GM19468 (cell line): Measurements from ENCODE around the gene ADPGK.

Experiments used
- ATAC-seq: cut with Tn5 transposase; IDR thresholded peaks from one replicate; pipeline ENCODE4 v1.9.1; 2021; ENCODE audit warnings: mild to moderate bottlenecking, moderate library complexity, moderate number of reproducible peaks; ENCODE audit not compliant: unreplicated experiment; ENCODE audit errors: extremely low read depth

Gene ADPGK

GRCh38 chr15:72792431-72792830 lies 8.9 kb upstream of the ADPGK start:
- no peak for ATAC-seq

DNA sequence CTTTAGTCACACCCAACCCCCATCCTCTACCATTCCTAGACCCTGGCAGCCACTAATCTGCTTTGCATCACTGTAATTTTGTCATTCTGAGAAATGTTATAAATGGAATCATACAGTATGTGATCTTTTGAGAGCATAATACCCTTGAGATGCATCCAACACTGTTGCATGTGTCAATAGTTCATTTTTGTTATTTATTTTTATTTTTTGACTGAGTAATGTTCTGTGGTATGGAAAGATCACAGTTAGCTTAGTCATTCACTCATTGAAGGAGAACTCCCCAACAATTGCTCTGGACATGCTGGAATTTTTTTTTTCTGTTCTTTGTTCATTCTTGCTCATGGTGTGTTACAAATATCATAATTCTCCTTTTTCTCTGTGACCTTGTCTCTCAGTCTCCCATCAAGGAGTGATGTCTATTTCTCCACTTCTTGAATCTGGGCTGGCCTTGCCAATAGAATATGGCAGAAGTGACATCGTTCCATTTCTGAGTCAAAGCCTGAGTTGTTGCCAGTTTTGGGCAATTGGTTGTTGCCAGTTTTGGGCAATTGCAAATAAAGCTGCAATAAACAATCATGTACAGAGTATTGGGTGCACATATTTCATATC lies 6.8 kb upstream of the ADPGK start:
- ATAC-seq: no peak

GRCh38 chr15:72787526-72787925 lies 4.0 kb upstream of the ADPGK start:
- no peak for ATAC-seq

DNA sequence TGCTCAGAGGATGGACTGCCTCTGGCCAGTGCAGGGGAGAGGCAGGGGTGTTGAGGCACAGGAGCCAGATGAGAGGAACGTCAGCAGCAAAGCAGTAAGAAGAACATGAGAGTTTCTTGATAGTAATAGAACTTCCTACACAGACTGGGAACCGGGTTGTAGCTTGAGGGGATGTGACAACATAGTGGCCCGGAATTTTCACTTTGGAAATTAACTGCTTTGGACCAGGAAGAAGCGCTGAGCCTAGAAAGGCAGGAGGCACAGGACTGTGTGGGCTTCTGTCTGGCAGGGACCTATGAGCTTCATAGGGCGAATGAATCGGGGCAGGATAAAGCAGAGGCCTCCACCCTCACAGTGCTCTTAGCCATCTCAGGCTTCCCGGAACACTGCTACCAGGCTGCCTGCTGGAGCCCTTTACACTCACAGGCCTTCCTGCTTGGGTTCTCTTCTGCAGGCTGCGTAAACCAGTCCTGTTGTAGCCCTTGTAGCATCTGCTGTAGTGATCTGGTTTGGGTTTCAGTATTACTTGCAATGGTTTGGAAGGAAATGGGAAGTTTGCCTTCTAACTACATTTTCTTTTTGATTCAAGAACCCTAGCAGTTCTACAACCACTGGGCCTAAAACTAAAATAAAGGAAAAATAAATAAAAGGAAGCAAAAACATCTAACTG lies 3.3 kb upstream of the ADPGK start:
- no peak for ATAC-seq

GRCh38 chr15:72786242-72786641 lies 2.7 kb upstream of the ADPGK start:
- no peak for ATAC-seq

DNA sequence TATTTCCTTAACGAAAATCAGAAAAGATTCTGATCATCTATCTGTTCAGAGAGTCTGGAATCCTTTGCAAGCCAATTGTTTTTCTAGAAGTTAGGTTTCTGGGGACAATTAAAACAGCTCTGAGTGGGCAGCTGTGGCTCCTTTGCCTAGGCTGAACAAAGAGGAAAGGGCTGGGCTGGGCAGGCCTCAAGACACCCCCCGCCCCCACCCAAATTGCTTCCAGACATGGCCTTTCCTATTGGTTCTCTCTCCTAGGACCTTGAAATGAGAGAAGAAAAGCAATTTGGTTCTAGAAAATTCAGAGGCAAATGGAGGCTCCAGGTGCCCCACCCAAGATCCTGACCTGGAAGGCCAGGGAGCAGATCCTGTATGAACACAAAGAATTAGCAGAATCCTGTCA lies 2.3 kb upstream of the ADPGK start:
- no peak for ATAC-seq

DNA sequence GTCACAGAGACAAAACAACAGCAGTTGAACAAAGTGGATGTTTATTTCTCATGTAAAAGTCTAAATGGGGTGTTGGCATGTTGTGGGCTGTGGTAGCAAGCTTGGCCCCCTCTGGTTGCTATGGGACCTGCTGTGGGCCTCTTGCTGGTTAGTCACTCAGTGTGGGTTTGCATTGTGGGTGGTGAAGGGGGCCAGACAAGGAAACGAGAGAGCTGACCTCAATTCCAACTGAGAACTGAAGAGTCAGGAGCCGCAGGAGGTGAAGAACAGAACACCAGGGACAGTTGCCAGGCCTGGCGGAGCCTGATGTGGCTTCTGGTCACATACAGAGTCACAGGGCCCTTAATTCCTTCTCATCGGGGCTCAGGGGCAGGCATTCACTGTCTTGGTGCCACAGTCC lies 1.9 kb upstream of the ADPGK start:
- no peak for ATAC-seq

- ATAC-seq: no peak
Observed at GRCh38 chr15:72784456-72784876, 908 bp upstream of the ADPGK start.

GRCh38 chr15:72783004-72783639 lies 436 bp downstream of the ADPGK start:
- ATAC-seq: no peak

DNA sequence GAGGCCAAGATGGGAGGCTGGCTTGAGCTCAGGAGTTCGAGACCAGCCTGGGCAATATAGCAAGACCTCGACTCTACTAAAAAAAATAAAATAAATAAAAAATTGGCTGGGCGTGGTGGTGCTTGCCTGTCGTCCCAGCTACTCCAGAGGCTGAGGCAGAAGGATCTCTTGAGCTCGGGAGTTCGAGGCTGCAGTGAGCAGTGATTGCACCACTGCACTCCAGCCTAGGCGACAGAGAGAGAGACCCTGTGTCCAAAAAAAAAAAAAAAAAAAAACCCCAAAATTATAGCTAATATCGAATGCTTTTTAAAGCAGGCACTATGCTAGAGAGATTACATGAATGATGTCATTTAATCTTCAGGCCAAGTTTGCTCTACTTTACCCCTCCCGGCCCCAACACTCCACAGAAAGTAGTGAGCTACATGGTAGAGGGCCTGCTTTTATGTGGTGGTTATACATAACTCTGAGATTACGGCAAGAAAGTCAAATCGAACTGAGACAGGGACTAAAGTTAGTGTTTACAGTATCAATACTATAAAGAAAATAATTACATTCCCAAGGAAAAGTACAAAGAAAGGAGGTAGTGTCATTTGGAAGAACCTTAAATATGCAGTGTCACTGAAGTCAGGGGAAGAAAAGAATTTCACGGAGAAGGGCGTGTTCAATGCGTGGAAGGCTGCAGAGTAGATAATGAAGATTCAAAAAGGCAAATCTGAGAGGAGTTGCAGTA lies 1.1 kb downstream of the ADPGK start:
- no peak for ATAC-seq

DNA sequence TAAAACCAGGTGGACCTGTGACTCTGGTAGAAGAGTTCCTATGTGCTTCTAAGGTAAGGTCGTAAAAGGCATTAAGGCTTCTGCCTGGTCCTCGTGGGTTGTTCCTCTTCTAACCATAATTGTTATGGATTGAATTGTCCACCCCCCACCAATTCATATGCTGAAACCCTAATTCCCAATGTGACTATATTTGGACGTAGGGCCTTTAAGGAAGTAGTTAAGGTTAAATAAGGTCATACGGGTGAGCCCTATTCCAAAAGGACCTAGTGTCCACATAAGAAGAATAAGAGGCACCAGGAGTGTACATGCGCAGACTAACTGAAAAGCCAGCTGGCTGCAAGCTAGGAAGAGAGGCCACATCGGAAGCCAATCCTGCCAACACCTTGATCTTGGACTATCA lies 1.9 kb downstream of the ADPGK start:
- no peak for ATAC-seq

- no peak for ATAC-seq
Observed at GRCh38 chr15:72778796-72779195, 4.8 kb downstream of the ADPGK start.

GRCh38 chr15:72774696-72775383 lies 8.7 kb downstream of the ADPGK start:
- no peak for ATAC-seq

DNA sequence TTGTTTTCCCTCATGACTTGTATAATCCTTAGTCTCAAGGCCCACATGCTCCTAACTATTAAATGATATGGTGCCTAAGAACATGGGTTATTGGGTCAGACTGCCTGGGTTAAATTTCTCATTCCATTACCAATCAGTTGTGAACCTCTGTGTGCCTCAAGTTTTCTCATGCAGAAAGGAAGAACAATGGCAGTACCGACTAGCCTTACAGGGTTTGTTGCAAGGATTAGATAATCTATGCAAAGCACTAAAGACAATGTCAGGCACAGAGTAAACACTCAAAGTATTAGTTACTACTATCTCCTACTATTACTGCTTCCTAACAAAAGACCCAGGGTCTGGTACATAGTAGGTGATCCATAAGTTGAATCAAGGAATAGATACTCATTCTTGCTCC lies 12.2 kb downstream of the ADPGK start:
- ATAC-seq: no peak

DNA sequence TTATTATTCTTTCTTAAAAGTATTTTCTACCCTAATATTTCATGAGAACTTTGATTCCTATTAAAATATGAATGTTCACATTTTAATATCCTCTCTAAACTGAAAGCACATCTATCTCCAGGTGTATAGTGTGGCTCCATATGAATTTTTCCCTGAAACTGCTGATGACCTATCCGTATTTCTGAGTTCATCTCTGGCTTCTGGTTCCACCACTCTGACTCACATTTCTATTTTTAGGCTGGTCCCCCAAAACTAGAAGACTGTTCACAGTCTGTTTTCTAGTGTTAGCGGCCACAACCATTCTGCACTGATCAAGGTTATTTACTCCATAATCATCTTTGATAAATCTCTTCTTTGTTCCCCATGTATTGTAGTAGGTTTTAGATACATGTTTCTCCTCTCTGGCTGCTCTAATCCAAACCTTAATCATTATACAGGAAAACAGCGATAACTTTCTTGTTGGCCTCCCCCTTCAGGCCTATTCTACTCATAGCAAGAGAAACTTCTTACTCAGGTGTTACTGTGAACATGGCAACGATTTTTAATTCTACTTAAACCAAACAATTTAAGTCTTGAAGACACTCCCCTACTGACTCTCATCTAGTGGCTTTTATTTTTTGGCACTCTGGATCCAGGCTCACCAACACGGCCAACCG lies 12.8 kb downstream of the ADPGK start:
- no peak for ATAC-seq

DNA sequence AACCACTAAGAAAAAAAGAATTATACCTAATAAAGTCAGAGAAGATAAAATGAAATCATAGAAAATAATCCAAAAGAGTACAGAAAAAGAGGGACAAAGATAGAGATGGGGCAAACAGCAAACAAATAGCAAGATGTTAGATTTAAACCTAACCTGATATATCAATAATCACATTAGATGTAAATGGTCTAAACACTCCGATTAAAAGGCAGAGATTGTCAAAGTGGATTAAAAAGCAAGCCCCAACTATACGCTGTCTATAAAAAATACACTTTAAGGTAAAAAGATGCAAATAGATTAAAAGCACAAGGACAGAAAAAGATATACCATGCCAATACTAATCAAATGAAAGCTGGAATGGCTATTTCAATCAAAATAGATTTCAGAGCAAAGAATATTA lies 16.8 kb downstream of the ADPGK start:
- no peak for ATAC-seq

GRCh38 chr15:72766025-72766424 lies 17.5 kb downstream of the ADPGK start:
- ATAC-seq: no peak

- no peak for ATAC-seq
Observed at GRCh38 chr15:72764656-72765055, 18.9 kb downstream of the ADPGK start.

- no peak for ATAC-seq
Observed at GRCh38 chr15:72760590-72761260, 22.8 kb downstream of the ADPGK start.

DNA sequence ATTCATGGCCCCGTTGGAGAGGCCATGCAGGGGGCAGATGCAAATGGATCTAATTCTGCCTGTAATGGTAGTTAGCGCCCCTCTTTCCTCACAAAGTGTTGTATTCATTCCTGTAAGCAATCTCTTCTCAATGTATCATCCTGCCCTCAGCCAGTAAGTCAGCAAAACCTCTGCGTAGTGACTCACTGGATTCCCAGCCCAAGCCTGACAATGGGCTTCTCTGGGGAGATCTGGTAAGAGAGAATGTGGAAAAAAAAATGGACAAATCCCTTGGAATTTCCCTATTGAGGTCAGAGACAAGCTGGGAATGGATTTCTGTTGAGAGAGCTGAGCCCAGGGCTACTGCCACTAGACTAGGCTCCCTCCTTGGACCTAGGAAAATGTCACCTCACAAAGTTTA lies 25.4 kb downstream of the ADPGK start:
- ATAC-seq: no peak
